GM15510 (cell line): ENCODE results near the gene IGFBP4.

Experiments
- POLR2A ChIP-seq: IDR thresholded peaks from 3 replicates; pipeline ENCODE4 v1.6.1; 2011; ENCODE audit warnings: borderline replicate concordance; ENCODE audit not compliant: insufficient read length; ENCODE audit errors: extremely low read depth

Gene IGFBP4

GRCh38 chr17:40470932-40471828 lies 27.9 kb downstream of the IGFBP4 start:
- no peak for TF ChIP-seq POLR2A

GRCh38 chr17:40471846-40472732 lies 28.8 kb downstream of the IGFBP4 start:
- no peak for TF ChIP-seq POLR2A

GRCh38 chr17:40472733-40473452 lies 29.6 kb downstream of the IGFBP4 start:
- no peak for TF ChIP-seq POLR2A

DNA sequence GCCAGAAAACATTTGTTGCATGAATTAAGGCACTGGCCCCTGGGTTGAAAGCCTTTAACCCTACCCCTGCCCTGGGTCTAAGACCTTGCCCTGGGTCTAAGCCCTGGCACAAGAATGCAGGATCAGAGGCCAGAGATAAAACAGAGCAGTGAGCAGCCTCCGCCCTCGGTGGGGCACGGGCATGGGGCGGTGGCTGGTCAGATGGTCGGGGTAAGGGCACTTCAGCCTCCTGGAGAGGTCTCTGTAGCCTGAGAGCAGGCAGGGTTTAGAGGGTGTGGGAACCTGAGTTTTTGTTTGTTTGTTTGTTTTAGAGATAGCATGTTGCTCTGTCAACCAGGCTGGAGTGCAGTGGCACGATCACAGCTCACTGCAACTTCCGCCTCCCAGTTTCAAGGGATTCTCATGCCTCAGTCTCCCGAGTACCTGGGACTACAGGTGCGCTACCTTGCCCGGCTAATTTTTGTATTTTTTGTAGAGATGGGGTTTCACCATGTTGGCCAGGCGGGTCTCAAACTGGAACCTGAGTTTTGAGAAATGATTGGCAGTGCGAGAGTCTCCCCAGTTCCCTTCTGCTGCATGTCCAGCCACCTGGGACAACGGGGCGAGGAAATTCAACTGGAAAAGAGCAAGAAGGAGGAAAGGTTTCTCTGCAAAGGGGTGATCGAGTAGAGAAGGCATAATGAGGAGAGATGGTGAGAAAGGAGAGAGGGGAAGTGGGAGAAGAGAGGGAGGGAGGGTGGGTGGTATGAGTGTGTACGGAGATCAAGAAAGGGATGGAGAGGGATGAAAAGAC lies 30.5 kb downstream of the IGFBP4 start:
- no peak for TF ChIP-seq POLR2A

GRCh38 chr17:40474419-40475002 lies 31.3 kb downstream of the IGFBP4 start:
- TF ChIP-seq POLR2A, result no peak

GRCh38 chr17:40475234-40475908 lies 32.1 kb downstream of the IGFBP4 start:
- TF ChIP-seq POLR2A, result no peak

DNA sequence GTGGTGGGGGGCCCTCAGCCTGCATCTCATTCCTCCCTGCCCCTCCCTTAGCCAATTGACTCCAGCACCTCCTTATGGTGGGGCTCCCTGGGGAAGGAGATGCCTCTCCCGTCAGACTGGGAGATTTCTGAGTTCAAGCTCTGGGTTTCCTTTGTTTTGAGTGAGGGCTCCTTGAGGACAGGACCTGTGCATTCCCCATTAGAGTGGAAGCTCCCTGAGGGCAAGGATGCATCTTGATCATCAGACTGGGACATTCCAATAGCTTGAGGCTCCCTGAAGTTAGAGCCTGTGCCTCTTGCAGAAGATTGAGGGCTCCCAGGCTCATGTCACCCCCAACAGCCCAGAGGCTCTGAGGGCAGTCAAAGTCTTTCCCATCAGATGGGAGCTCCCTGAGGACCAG lies 34.5 kb downstream of the IGFBP4 start:
- no peak for TF ChIP-seq POLR2A

- no peak for TF ChIP-seq POLR2A
Observed at GRCh38 chr17:40478486-40478885, 35.2 kb downstream of the IGFBP4 start.

DNA sequence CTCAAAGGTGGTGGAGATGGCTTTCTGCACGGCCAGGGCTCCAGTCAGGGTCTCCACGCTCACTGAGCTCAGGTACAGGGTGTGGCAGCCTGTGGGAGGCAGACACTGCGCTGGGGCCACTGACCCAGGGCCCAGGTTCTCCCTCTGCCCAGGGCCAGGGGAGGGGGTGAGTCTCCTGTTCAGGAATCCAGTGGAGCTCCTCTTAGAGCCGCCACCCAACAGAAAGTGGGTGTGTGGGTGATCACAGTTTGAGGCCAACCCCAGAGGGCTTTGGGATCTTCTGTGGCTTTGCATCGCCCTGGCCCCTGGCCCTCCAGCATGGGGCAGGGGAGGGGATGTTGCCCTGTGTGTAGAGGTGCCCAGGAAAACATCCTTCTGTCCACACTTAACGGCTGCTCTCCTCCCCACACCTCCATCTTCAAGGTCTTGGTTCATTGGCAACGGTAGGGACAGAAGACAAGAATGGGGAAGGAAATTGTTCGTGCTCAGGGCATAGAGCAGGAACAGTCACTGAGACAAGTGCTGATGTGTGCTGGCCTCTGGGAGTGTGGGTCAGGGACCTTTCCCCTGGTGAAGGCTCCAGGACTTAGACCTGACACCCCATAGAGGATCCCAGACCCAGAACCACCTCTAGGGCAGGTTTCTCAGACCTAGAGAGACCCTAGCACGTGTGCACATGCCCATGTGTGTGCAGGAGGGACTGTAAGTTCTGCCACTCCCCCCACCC lies 36.7 kb downstream of the IGFBP4 start:
- TF ChIP-seq POLR2A, result no peak

- no peak for TF ChIP-seq POLR2A
Observed at GRCh38 chr17:40480501-40481003, 37.3 kb downstream of the IGFBP4 start.

DNA sequence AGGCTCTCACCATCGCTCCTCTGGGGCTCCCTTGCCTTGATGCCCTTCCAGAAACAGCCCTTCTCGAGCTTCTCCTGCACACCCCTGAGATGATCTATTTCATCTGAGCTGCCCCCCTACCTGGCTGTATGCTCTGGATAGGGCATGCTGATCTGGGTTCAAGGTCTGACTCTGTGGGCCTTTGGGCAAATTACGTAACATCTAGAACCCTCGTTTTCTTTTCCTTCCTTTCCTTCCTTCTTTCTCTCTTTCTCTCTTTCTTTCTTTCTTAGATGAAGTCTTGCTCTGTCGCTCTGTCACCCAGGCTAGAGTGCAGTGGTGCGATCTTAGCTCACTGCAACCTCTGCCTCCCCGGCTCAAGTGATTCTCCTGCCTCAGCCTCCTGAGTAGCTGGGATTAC lies 37.9 kb downstream of the IGFBP4 start:
- no peak for TF ChIP-seq POLR2A

DNA sequence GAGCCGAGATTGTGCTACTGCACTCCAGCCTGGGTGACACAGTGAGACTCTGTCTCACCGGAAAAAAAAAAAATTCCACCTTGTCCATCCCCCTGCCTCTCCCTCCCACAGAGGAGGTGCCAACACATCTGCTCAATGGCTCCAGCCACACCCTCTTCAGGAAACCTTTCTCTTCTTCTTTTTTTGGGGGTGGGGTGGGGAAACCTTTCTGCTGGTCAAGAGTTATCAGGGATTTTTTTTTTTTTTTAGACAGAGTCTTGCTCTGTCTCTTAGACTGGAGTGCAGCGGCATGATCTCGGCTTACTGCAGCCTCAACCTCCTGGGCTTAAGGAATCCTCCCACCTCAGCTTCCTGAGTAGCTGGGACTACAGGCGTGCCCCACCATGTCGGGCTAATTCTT lies 39.5 kb downstream of the IGFBP4 start:
- TF ChIP-seq POLR2A, result no peak
